ENCODE data around the gene TEX22. TPM values are rescaled to one million over a fixed set of nuclear protein-coding genes. Genes with fewer than 3 reads are reported as not detected.

The TEX22 gene
- total RNA-seq, 1 experiment from 2014 or later = 0.87 TPM

GRCh38 chr14:105398726-105399465 is 558 bp downstream of the TEX22 start (continued):
- TF ChIP-seq HMGA2 (CRISPR knock-in tag; IDR thresholded peaks at IDR 0.05) = no peak
- TF ChIP-seq CREM (CRISPR knock-in tag; IDR thresholded peaks at IDR 0.05) = no peak
- TF ChIP-seq FOXP1 (CRISPR knock-in tag; IDR thresholded peaks at IDR 0.05; ENCODE audit: borderline replicate concordance) = no peak; the same call in 1 of the 2 replicates
- no peak for TF ChIP-seq ZNF317 (CRISPR knock-in tag; IDR thresholded peaks at IDR 0.05; ENCODE audit: borderline replicate concordance, low read depth)
- no peak for TF ChIP-seq PRRX2 (CRISPR knock-in tag; IDR thresholded peaks at IDR 0.05)
- TF ChIP-seq ZMAT4 (CRISPR knock-in tag; IDR thresholded peaks at IDR 0.05) = no peak
- 0 out of 2 replicates have a peak, but pooled peaks have one; percentile 53 for TF ChIP-seq E2F4 (CRISPR knock-in tag; IDR thresholded peaks at IDR 0.05; ENCODE audit: borderline replicate concordance, low read depth)
- TF ChIP-seq JUN (CRISPR knock-in tag; IDR thresholded peaks at IDR 0.05) = peak; percentile 73
- TF ChIP-seq EMX1 (CRISPR knock-in tag; IDR thresholded peaks at IDR 0.05) = no peak
- no peak for TF ChIP-seq NFATC4 (CRISPR knock-in tag; IDR thresholded peaks at IDR 0.05)
- no peak for TF ChIP-seq ZNF416 (CRISPR knock-in tag; IDR thresholded peaks at IDR 0.05)
- no peak for TF ChIP-seq ZNF423 (CRISPR knock-in tag; IDR thresholded peaks at IDR 0.05)
- no peak for TF ChIP-seq SP1 (CRISPR knock-in tag; conservative IDR thresholded peaks at IDR 0.05)
- TF ChIP-seq NR3C1 (CRISPR knock-in tag; conservative IDR thresholded peaks at IDR 0.05; ENCODE audit: low read depth) = no peak
- TF ChIP-seq PREB (CRISPR knock-in tag; IDR thresholded peaks at IDR 0.05; ENCODE audit: borderline replicate concordance) = peak; percentile 23; the same call in 1 of the 2 replicates
- TF ChIP-seq OVOL2 (CRISPR knock-in tag; IDR thresholded peaks at IDR 0.05; ENCODE audit: borderline replicate concordance) = no peak
- TF ChIP-seq JAZF1 (CRISPR knock-in tag; IDR thresholded peaks at IDR 0.05) = no peak
- no peak for TF ChIP-seq GABPB1 (CRISPR knock-in tag; IDR thresholded peaks at IDR 0.05)
- TF ChIP-seq MAX (CRISPR knock-in tag; IDR thresholded peaks at IDR 0.05) = peak; percentile 83
- TF ChIP-seq ZNF512 (CRISPR knock-in tag; IDR thresholded peaks at IDR 0.05; ENCODE audit: borderline replicate concordance) = no peak
- TF ChIP-seq ZBTB43 (CRISPR knock-in tag; IDR thresholded peaks at IDR 0.05) = 0 out of 2 replicates have a peak, but pooled peaks have one; percentile 24
- no peak for TF ChIP-seq ZSCAN18 (CRISPR knock-in tag; IDR thresholded peaks at IDR 0.05)
- no peak; the same call in 1 of the 2 replicates for TF ChIP-seq ESRRA (CRISPR knock-in tag; IDR thresholded peaks at IDR 0.05; ENCODE audit: borderline replicate concordance)
- no peak for TF ChIP-seq ELF4 (CRISPR knock-in tag; IDR thresholded peaks at IDR 0.05; ENCODE audit: low read depth)
- TF ChIP-seq ZNF281 (CRISPR knock-in tag; IDR thresholded peaks at IDR 0.05) = no peak
- TF ChIP-seq AR (CRISPR knock-in tag; IDR thresholded peaks at IDR 0.05) = no peak

Measured in WTC11 (cell line).